Endothelial cell of umbilical vein (primary cell): Measurements from ENCODE around the gene LARP6.

Experiments
- MYC ChIP-seq: IDR thresholded peaks from one replicate; pipeline ENCODE4 v1.6.1; 2011; ENCODE audit warnings: mild to moderate bottlenecking, low read depth, low read length
- POLR2AphosphoS5 ChIP-seq: IDR thresholded peaks from 2 replicates; pipeline ENCODE4 v1.6.1; 2012; ENCODE audit warnings: low read depth, mild to moderate bottlenecking, control low read depth, low read length, moderate library complexity; ENCODE audit not compliant: insufficient read depth

DNA sequence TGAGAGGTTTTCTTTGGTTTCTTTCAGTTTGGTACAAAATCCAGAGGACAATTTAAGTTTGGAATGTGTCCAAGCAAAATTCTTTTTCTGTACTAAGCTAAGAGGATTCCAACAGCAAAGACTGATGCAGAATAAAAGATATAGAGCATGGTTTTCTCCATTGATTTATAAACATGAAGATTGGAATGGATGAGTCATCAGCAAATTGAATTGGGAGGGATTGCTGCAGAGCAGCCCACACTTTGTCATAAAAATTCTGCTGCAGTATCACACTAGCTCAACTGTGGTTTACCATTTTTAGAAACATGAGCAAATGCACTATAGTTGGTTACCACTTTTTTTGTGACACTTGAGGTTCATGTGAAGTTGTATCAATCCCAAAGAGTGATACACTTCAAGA lies 16.1 kb upstream of the LARP6 start:
- TF ChIP-seq MYC (no peak), POLR2AphosphoS5 (no peak)
